Measurements from ENCODE around the gene NCAM2.

DNA sequence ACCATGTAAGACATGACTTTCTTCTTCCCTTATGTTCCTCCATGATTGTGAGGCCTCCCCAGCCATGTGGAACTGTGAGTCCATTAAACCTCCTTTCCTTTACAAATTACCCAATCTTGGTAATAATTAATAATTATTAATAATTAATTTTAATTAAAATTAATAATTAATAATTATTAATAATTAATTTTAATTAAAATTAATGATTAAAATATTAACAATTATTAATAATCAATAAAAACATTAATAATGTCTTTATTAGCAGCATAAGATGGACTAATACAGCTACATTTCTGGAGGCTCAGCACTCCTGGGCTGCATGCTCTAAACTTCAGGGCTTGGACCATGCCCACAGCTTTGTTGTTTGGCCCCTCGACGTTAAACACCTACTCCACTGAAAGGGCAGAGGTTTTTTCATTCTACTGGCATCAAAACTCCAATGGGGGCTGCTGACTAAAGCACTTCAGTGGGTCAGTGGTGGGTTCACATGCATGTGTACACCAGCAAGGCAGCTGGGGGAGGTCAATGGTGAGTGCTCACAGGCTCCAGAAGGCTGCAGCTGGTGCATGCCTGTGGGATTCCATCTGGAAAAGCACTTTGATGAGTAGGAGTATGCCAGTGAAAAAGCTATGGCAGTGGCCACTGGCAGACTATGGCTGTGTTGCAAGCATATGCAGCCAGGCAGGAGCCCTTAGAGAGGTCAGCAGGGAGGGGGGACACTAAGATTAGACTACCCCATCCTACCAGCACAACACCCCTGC, 561.3 kb downstream of the NCAM2 start:
- TF ChIP-seq, protein P1, sequence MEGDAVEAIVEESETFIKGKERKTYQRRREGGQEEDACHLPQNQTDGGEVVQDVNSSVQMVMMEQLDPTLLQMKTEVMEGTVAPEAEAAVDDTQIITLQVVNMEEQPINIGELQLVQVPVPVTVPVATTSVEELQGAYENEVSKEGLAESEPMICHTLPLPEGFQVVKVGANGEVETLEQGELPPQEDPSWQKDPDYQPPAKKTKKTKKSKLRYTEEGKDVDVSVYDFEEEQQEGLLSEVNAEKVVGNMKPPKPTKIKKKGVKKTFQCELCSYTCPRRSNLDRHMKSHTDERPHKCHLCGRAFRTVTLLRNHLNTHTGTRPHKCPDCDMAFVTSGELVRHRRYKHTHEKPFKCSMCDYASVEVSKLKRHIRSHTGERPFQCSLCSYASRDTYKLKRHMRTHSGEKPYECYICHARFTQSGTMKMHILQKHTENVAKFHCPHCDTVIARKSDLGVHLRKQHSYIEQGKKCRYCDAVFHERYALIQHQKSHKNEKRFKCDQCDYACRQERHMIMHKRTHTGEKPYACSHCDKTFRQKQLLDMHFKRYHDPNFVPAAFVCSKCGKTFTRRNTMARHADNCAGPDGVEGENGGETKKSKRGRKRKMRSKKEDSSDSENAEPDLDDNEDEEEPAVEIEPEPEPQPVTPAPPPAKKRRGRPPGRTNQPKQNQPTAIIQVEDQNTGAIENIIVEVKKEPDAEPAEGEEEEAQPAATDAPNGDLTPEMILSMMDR (IDR thresholded peaks at IDR 0.05; ENCODE audit: low read length), result no peak
- no peak for TF ChIP-seq EZH2 (IDR thresholded peaks at IDR 0.05; ENCODE audit: borderline replicate concordance, low read length)

Measured in OCI-LY1 (cell line).